ENCODE measurements around the gene ITPR2. TPM values are rescaled to one million over a fixed set of nuclear protein-coding genes. Genes with fewer than 3 reads are reported as not detected.

Gene ITPR2
- total and polyA plus RNA-seq, 2 of the 8 experiments (the other 6 are each of a cell fraction or from before 2014, with no cell fraction given) = 4.1 to 48.3 TPM

GRCh38 chr12:26606911-26607310 lies 226.1 kb downstream of the ITPR2 start:
- H3K4me2 ChIP-seq (ENCODE audit: insufficient read depth in 1 of 2, low read depth in 2 of 2, low read length in 2 of 2) = no peak overlapping the region
- POLR2A ChIA-PET (ENCODE audit: partially characterized antibody) = interaction anchor here (0.6 kb wide), 1 partner anchor 37 kb away, joined by 3 read pairs; no protein-coding TSS in a partner anchor
- TF ChIP-seq FOSL1 (IDR thresholded peaks at IDR 0.05; ENCODE audit: insufficient read depth, low read depth, low read length) = no peak
- no peak for TF ChIP-seq BACH1 (IDR thresholded peaks at IDR 0.05; ENCODE audit: low read length)
- no peak for TF ChIP-seq ATF2 (IDR thresholded peaks at IDR 0.05; ENCODE audit: low read length)
- TF ChIP-seq EZH2 (IDR thresholded peaks at IDR 0.05; ENCODE audit: low read depth, low read length, severe bottlenecking) = no peak
- TF ChIP-seq KDM4A (IDR thresholded peaks at IDR 0.05; ENCODE audit: low read depth, low read length, severe bottlenecking) = no peak
- no peak for TF ChIP-seq E2F6 (IDR thresholded peaks at IDR 0.05)
- TF ChIP-seq CHD1 (IDR thresholded peaks at IDR 0.05; ENCODE audit: low read depth, low read length) = no peak
- TF ChIP-seq KDM5A (IDR thresholded peaks at IDR 0.05; ENCODE audit: low read length) = no peak
- TF ChIP-seq TBP (IDR thresholded peaks at IDR 0.05; ENCODE audit: low read depth, low read length) = no peak
- TF ChIP-seq TAF1 (IDR thresholded peaks at IDR 0.05; ENCODE audit: low read depth, low read length) = no peak
- no peak for TF ChIP-seq CBX8 (IDR thresholded peaks at IDR 0.05; ENCODE audit: borderline replicate concordance, low read depth, low read length)

More at GRCh38 chr12:26606911-26607310, 226.1 kb downstream of the ITPR2 start:
- Histone ChIP-seq H3K18ac (ENCODE audit: extremely low read depth, low read length) (no peak overlapping the region), H3K4ac (replicated peaks; ENCODE audit: insufficient read length, low read depth, low read length) (no peak overlapping the region), H2BK12ac (ENCODE audit: low read depth, low read length) (no peak overlapping the region), H3K56ac (replicated peaks; ENCODE audit: insufficient read length, low read depth, low read length) (no peak overlapping the region), H3K27me3 (replicated peaks in 1 of 4; ENCODE audit: control insufficient read depth in 3 of 4, extremely low read depth in 1 of 4, insufficient read depth in 3 of 4, low read length in 3 of 4) (no peaks in the 10 kb centered on the region), H4K91ac (replicated peaks; ENCODE audit: insufficient read length, low read length) (no peak overlapping the region), H3K9ac (replicated peaks in 1 of 4; ENCODE audit: extremely low read depth in 1 of 4, low read depth in 3 of 4, low read length in 3 of 4) (no peak overlapping the region), H2AK5ac (ENCODE audit: low read depth, low read length) (no peak overlapping the region), H3K36me3 (ENCODE audit: control insufficient read depth in 2 of 4, insufficient read depth in 4 of 4, low read length in 3 of 4) (peaks cover 0 to under 1% (median 0%) of the 10 kb centered on the region in 4 experiments; a peak in 2 of 8 replicates), H3K79me1 (ENCODE audit: low read depth, low read length) (no peaks in the 10 kb centered on the region), H3K23me2 (ENCODE audit: low read depth, low read length) (no peaks in the 10 kb centered on the region), H4K8ac (ENCODE audit: extremely low read depth, insufficient read depth, low read length) (no peak overlapping the region), H2BK120ac (replicated peaks; ENCODE audit: low read depth, low read length) (no peak overlapping the region), H2AFZ (ENCODE audit: low read length) (no peak overlapping the region), H3K9me3 (ENCODE audit: insufficient read depth in 2 of 2, low read depth in 1 of 2, low read length in 1 of 2) (no peaks in the 10 kb centered on the region), H3K4me3 (ENCODE audit: extremely low read depth in 1 of 4, insufficient read depth in 2 of 4, low read depth in 3 of 4, low read length in 4 of 4) (no peak overlapping the region), H2BK20ac (ENCODE audit: low read length) (no peak overlapping the region), H3K14ac (ENCODE audit: insufficient read length) (no peak overlapping the region), H4K5ac (ENCODE audit: insufficient read length, low read depth, low read length) (no peak overlapping the region), H2BK5ac (ENCODE audit: low read depth, low read length) (no peak overlapping the region), H4K20me1 (replicated peaks in 1 of 2; ENCODE audit: control insufficient read depth in 1 of 2, insufficient read depth in 2 of 2, low read length in 2 of 2) (no peaks in the 10 kb centered on the region), H2BK15ac (ENCODE audit: low read length) (no peak overlapping the region), H3K79me2 (ENCODE audit: control insufficient read depth in 1 of 2, insufficient read depth in 2 of 2, low read length in 2 of 2) (no peaks in the 10 kb centered on the region), H3K27ac (ENCODE audit: low read depth, low read length) (no peak overlapping the region; the same call in 1 of the 2 replicates), H3K4me1 (replicated peaks in 1 of 4; ENCODE audit: control insufficient read depth in 3 of 4, insufficient read depth in 4 of 4, low read length in 3 of 4) (no peaks in the 10 kb centered on the region), H3K23ac (ENCODE audit: insufficient read length) (no peak overlapping the region)
- DNase-seq (ENCODE audit: low read depth in 1 of 2, low spot score in 2 of 2) (no peak), FAIRE-seq (no peak)
- CTCF ChIA-PET (ENCODE audit: partially characterized antibody) = interaction anchor here (1.1 to 1.4 kb wide), 2 partner anchors 22 to 45 kb away, joined by 3 to 5 read pairs; no protein-coding TSS in a partner anchor
